Subcutaneous adipose tissue (tissue), 4 donors: Measurements from ENCODE around the gene OLFML1. TPM values are rescaled to one million over a fixed set of nuclear protein-coding genes. Genes with fewer than 3 reads are reported as not detected.

ENCODE experiments used
- CTCF ChIP-seq: fragments of 450-650 bp; IDR thresholded peaks from one replicate; pipeline ENCODE4 v1.5.1; 2016; ENCODE audit warnings: low read depth, mild to moderate bottlenecking, control low read depth, antibody characterized with exemption, moderate library complexity
- total RNA-seq, 4 donors: library from RNA; depleted of rRNA; stranded (reverse); fragments of >200 nt; gene quantifications; one replicate each; pipeline ENCODE4 v1.1.0, GENCODE V29; 2016

Gene OLFML1
- total RNA-seq, 4 donors from 2014 or later = 4.1 to 8.8 (median 8.3) TPM

DNA sequence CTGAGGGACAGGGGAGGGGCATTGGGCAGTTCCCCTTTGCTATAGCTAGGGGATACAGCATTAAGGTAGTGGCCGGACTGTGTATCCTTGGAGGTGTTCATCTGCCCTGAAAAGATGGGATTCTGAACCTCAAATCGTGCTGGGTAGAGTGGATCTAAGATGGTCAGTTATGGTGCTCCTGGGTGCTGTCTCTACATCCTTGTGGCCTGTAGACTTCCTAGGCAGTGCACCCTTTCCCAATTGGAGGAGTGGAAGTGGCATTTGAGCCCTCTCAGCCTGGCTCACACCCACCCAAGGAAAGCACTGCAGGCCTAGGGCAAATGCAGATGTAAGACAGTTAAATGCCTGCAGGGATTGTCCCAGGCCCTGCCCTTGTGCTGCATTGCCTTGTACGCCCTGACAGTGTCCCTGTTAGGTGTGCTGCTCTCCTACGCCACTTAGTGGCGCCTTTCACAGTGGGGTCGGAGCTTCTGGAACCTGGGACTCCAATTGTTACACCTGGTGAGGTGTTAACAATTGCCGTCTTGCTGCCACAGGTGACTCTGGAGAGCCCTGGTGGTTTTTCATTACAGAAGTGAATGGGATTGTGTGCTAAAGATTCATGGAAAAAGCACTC, 63.5 kb downstream of the OLFML1 start:
- TF ChIP-seq CTCF = no peak

DNA sequence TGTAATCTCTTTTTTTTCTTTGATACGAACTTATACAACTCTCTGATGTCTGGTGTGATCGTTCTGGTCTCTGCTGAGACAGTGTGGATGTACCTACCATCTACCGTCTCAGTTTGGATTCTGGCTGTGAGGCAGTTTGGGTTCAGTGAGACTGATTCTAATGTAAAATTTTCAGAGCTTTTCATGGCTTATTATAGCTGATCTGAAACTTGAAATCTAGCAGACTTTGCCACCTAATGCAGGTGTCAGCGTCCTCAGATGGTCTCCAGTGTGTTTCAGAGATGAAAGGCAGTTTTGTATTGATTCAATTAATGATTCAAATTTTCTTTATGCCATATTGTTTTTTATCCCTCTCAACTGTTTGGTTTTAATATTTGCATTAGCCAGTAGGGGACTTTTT, 64.4 kb downstream of the OLFML1 start:
- TF ChIP-seq CTCF = no peak

DNA sequence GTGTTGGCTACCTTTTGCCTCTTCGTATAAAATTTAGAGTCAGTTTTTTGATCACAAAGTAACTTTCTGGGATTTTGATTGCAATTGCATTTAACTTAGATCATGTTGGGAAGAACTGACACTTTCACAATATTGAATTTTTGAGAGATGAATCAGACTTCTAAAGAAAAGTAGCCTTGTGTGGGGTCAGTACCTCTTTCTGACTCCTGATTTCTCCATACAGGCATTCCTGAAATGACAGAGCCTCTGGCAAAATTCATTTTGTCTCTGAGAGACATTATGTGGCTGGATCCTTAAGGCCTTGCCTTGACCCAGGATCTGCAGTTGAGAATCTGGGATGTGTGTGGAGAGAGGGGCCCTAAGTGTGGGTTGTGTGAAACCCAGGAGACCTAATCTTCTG, 66.3 kb downstream of the OLFML1 start:
- TF ChIP-seq CTCF = no peak

DNA sequence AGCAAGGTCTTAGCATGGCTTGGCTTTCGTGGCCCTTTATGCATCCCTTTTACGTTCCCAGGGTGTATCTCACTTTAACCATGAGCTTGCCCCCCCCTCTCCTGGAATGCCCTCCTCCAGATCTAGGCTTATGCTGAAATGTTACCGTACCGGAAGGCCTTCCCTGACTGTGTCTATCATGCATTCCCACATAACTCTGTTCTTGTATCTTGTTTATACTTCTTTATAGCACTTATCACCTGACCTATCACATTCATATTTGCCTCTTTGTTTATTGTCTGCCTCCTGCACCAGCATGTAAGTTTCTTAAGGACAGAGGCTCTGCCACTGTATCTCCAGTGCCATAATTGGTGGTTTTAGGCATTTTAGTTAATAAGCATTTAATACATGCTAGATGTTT, 67.4 kb downstream of the OLFML1 start:
- TF ChIP-seq CTCF = no peak

- TF ChIP-seq CTCF = no peak
Measured at GRCh38 chr11:7555052-7555699, 69.9 kb downstream of the OLFML1 start.

- no peak for TF ChIP-seq CTCF
Measured at GRCh38 chr11:7558046-7558445, 72.7 kb downstream of the OLFML1 start.

DNA sequence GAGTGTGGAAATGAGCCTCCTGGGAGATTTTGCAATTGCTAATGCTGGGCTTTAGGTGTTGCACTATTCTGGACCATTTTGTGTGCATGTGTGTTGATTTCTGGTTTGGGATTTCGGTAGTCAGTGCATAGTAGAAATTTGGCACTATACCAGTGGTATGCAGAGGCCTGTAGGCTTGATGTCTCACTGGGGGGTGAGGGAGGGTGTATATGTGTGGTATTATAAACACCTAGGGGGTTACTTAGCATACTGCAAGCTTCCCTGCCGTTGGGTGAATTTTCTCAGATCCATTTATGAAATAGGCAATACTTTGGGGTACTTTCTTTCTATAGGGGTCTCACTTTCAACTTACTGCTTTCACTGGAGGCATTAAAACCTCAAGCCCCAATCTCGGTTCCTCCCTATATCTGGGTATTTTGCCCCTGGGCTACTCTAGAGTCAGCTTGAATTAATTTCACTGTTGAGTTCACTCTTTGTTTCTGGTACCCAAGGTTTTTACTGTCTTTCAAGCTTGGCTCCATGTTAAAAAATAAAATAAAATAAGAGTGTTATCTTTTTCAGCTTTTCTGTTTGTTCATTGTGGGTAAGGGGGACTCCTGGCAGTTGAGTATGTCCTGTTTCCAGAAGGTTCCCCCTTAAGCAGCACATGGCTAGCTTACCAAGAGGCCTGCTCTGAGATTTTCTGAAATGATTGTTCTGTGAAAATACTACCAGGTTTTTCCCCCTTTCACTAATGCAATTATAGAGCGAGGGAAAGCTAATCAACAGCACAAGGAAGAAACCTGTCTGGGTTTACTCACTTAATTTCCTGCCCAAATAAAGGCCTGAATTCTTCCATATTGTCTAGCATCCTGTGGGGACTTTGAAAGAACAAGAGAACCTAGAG, 74.3 kb downstream of the OLFML1 start:
- no peak for TF ChIP-seq CTCF
